Midbrain (tissue), 1 donor: ENCODE data around the gene CCDC97.
"Not testable (repeated sequence)": the region's sequence is repeated elsewhere in the genome, so short reads cannot be mapped to it uniquely, and the experiment has no call there.

Source experiments
- DNase-seq: peaks from one replicate; lab custom pipeline; 2025; lab: John Stamatoyannopoulos, UW

CCDC97 gene

DNA sequence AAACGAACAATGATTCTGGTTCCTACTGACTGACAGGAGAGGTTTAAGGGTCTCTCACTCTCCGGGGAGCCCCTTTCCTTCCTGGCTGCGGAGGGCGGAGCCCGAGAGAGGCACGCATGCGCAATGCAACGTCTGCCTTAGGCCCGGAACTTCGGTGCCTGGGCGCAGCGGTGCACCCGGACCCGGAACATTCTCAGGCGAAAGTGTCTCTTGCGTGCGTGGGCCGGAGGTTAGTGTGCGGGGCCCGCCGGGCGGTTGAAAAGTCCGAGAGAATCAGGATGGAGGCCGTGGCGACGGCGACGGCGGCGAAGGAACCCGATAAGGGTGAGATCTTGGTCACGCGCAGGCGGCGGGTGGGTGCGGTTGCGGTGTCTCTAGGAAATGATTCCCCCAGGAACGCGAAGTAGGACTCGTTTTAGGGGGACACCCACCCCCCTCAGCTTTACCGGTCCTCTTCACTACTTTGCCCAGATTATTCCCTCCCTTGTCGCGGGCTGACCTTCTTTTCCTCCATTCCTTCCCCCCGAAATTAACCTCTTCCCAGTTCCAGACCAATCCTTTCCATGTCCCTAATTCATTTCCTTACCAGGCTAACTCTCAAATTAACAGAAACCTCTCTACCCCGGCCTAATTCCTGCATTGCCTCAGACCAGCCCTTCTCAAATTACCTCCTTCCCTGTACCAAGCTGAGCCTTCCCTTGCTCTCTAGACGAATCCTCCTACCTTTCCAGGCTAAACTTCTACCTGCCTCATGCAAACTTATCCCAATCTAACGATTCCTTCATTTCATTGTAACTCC is at the start of gene CCDC97:
Gene CCDC97 (plus strand): TSS at position 140 of the 799 bp plus-strand sequence. CDS start 139 bp downstream, at position 279.
- peak; percentile 89 for DNase-seq

DNA sequence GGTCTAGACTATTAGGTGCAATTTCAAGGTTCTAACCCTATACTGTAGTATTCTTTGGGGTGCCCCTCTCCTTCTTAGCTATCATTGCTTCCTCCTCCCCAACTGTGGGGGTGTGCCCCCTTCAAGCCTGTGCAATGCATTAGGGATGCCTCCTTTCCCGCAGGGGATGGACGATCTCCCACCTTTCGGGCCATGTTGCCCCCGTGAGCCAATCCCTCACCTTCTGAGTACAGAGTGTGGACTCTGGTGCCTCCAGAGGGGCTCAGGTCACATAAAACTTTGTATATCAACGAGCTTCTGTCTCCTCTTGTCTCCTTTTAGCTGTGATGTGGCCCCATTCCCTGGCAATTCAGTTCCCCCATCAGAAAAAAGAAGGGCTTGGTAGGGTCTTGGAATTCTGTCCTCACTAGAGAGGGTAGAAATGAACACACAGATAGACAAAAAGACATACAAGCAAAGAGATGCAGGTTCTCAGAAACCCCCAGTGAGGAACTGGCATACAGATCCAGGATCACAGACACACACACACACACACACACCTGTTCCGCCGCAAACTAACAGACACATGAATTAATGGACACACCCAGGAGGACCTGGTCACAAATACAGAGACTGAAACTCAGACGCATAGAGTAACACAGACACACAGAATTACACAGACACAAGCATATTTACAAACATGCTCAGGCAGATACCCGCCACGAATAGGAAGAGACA is 48.3 kb upstream of the CCDC97 start:
- no peak for DNase-seq

DNA sequence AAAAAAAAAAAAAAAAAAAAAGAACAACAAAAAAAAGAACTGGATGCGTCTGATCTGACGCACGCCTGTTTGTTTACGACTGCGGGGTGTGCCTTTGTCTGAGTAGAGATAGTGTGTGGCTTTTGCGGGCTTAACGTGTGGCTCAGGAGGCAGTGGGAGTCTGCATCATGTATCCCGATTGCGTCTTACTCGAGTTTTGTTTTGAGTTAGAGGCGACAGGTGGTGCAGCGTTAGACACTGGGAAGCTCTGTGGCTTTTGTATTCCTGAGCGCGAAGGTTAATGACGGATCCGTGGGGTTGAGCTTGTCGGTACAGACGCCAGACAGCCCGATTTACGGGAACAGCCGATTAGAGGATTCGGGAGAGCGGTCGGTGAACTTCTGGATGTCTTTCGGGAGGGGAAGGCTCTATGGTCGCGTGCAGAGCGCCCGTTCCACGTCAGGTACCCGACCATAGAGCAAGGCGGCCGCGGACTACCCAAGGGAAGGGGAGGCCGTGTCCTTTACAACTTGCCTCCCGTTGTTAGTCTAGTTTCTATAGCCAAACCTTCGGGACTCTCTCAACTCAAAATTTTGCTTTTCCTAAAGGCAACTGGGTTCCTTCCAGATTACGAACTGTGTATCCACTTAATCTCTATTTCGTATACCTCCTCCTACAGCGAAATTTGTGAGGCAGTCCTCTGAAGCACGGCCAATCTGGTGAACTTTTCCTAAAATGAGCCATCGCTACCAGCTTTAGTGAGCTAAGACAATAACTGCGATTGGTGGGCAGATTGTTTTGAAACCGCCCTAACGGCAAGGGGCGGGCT is 46.7 kb upstream of the CCDC97 start:
- no peak for DNase-seq

DNA sequence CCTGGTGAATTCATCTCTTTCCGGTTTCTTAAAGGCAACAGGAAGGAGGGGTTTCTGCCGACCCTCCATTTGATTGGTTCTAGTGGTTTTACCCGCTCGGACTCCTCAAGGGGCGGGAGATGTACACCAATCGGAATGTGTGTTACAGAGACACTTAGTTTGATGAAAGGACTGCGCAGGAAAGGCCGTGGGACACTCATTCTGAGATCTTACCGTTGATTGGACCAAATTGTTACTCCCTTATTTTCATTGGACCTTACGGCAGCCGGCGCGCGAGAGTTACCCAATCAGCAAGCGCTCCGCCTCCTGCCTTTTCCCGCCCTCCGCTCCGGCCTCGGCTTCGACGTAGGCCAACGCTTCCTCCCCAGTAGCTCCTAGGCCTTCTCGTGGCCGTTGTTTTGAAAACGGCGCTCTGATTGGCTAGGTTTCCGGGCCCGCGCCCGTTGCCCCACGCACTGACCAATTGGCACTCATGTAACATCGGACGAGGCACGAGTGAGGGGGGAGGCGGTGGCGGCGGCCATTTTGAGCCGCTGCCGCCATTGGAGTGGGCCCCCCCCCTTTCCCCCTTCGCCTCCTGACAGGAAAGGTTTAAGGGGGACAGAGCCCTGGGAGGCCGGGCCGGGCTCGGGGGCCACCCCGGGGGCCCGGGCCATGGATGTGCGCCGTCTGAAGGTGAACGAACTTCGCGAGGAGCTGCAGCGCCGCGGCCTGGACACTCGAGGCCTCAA is 46.0 kb upstream of the CCDC97 start, which contains the start of gene HNRNPUL1:
Gene HNRNPUL1 (plus strand): TSS at position 523 of the 731 bp plus-strand sequence. CDS start 132 bp downstream, at position 655.
- DNase-seq, result peak; percentile 100

DNA sequence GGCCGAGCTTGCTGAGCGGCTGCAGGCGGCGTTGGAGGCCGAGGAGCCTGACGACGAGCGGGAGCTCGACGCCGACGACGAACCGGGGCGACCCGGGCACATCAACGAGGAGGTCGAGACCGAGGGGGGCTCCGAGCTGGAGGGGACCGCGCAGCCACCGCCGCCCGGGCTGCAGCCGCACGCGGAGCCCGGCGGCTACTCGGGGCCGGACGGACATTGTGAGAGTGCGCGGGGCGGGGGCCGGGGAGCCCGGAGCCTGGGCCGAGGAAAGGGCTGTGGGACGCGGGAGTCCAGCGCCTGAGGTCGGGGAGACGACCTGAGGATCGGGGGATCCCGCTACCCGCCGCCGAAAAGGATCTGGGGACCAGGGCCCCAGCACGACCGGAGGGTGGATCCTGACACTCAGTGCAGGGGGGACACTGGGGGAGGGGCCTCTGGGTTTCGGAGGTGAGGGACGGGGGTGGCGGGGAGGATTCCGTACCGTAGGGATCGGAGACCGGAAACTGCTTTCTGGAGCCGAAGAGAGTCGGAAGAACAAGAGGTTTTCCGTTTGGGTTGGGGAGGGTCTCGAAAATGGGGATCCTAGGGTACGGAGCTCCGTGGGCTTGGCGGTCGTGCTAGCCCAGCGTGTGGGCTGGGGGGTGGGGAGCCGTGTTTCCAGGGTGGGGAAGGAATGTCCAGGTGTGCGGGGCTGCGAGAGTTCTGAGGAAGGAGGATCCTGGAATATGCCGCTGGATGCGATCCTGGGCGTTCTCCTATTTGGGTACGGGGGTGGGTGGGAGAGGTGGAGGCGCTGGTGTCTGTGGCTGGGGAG is 45.2 kb upstream of the CCDC97 start:
- DNase-seq, result peak; percentile 56

DNA sequence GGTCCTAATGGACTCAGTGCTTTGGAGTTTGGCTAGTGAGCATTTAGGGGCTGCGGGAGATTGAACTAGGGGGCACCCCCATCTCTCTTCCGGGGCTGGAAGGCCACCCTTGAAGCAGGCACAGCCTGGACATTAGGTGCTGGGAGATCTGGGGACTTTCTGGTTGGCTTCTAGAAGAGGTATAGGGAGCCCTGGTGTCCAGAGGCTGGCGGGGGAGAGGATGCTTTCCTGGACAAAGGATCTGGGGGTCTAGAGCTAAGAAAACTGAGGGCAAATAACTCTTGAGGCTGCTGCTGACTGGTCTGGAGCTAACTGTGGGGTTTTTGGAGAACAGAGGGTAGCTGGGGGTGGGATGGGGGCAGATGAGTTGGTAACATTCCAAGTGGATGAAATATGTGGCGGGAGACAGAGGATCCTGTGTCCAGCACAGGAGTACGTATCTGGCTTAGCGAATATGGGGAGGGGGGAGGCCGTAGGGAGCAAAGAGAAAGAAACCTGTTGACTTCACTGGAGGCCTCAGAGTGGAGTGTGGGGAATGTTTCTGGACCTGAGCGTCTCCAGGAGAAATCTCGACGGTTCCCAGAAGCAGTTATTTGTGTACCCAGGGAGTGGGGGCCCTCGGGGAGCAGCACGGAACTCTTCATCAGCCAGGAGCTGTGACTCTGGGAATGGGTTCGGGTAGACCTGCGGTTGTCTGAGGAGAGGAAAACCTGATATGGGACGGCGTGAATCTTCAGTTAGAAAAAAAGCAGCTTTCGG is 44.4 kb upstream of the CCDC97 start:
- DNase-seq, result no peak

- no peak for DNase-seq
These were observed 40.9 kb upstream of the CCDC97 start for GRCh38 chr19:41269055-41269454.

- DNase-seq, result no peak
These were observed 40.4 kb upstream of the CCDC97 start for GRCh38 chr19:41269571-41269970.

GRCh38 chr19:41273076-41273475 is 36.9 kb upstream of the CCDC97 start:
- no peak for DNase-seq

DNA sequence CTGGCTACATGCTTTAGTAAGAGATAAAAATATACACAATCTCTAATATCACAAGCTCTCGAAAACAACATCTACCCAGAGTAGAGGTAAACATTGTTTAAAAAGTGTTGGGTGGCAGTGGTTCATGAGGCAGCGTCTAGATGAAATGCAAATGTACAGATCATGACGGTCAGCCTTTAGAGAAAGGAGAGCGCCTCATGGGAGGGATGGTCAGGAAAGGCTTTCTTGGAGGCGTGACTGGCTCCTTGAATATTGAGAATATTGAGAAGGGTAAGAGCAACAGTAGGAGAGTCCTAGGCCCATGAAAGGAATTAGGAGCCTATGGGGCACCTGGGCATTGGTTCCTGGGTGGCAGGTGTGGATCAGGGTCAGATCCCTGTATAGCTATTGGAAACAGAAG is 35.2 kb upstream of the CCDC97 start:
- no peak for DNase-seq

DNA sequence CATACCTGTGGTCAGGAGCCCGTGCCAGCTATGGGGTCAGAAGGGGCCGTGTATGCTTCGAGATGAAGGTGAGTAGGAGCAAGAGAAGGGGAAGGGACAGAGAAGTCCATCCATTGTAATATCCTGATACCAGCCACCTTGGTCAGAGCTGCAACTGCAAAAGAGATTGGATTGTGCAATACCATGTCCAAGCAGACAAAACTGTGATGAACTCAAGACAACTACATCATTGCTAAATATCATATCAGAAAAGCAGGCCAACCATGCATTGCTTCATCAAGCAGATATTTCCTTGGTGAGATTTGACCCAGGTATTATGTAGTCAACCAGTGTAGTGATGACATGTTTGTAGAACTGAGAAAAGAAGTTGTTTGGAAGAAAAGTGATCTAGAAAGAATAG is 33.7 kb upstream of the CCDC97 start:
- DNase-seq, result no peak

DNA sequence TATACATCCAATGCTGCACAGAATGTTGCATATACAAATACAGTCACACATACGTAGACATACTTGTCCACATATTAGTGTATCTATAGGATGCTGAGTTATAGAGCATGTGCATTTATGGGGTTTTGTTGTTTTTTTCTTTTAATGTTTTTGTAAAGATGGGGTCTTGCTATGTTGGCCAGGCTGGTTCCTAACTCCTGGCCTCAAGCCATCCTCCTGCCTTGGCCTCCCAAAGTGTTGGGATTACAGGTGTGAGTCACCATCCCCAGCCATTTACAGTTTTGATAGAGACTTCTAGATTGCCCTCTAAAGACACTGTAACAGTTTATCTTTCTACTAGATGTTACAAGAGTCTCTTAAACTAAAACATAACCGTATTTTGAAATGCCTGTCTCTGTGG is 31.5 kb upstream of the CCDC97 start:
- no peak for DNase-seq

DNA sequence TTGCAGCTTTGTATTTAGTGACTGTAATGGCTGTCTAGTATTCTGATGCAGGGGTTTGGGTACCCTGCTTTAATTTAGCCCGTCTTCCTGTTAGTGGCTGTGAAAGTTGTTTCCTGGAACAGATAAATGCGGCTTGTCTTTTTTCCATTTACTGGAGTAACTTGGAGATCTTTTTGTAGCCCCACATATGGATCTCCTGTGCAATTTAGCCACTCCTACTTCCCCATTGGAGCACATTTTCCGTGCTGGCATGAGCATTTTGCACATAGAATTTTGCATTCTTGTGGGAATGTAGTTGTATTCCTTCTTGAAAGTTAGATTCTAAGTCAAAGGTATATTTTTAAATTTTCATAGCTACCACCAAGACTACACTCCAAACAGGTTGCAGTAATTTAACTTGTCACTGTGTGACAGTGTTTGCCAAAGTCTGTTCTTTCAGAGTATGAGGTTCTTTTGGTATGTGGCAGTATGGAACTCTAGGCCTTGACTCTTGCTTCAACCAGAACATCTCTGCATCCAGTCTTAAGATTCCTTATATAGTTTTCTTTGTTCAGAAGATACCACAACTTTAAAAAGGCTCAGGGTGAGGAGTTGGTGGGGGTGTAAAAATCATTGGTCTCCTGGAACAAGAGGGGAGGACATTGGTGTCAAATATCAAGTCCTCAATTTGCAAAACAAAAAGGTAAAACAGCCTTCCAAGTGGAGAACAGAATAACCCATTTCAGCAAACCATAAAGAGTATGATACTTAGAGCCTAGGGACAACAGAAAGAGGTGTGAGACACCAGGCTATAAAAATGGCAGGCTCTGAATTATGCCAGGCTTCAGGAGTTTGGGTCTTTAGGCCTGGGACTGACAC is 21.1 kb upstream of the CCDC97 start:
- DNase-seq, result no peak

- not testable (repeated sequence) for DNase-seq
These were observed 20.2 kb upstream of the CCDC97 start for GRCh38 chr19:41289814-41290213.

GRCh38 chr19:41294393-41294792 is 15.6 kb upstream of the CCDC97 start:
- DNase-seq, result no peak

DNA sequence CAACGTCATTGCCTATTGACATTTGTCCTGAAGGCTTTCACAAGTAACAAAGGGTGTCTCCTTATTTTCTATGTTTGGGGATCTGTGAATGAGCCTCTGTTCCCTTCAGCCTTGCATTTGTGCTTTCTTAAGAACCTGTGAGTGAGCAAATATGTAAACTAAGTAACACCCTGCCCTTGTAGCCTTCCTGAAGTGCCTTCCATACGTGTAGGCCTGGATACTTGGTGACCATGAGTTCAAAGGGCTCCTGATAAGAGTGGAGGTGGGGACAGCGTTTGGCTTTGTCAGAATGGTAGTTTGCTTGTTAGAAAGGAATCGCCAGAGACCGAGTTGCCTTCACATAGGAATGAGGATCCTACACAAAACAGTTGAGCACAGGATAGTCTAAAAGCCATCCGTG is 14.5 kb upstream of the CCDC97 start:
- no peak for DNase-seq

- no peak for DNase-seq
These were observed 13.5 kb upstream of the CCDC97 start for GRCh38 chr19:41296433-41296871.

DNA sequence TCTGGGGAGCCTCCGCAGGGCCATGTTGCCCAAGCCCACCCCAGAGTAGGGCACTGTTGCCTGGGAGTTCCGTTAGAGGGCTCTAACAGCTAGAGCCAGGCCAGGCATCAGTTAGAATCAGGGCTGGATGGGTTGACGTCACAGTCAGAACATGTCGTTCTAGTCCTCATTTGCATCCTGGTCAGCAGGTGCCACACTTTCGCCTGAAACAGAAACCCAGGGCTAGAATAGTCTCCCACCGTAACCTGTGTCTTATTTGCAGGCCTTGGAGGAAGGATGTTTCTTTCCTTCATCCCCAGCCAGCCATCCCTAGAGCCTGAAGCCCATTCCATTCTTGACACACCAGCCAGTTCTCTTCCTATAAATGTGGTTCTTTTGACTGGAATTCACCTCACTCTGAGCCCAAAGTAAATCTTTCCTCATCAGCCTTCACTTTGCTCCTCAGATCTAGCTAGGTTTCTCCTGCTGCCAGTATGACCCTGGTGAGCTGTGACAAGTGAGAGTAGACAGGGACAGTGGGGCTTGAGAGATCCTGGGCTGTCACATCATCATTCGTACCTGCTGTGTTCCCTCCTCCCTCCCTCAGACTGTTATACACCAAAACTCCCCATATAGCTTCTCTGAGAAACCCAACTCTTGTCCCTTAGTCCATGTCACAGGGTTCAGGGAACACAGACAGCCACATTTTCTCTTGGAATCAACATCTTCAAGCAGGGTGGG is 12.2 kb upstream of the CCDC97 start:
- DNase-seq, result no peak
